Measurements from ENCODE around the gene PAX4. TPM values are rescaled to one million over a fixed set of nuclear protein-coding genes. Genes with fewer than 3 reads are reported as not detected.

Gene PAX4, protein sequence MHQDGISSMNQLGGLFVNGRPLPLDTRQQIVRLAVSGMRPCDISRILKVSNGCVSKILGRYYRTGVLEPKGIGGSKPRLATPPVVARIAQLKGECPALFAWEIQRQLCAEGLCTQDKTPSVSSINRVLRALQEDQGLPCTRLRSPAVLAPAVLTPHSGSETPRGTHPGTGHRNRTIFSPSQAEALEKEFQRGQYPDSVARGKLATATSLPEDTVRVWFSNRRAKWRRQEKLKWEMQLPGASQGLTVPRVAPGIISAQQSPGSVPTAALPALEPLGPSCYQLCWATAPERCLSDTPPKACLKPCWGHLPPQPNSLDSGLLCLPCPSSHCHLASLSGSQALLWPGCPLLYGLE
- total RNA-seq (ENCODE audit: low replicate concordance): 3.4 and 14.9 TPM in 2 replicates
- long read RNA-seq, transcript PAX4-208 (12 exons, 2,206 nt): major isoform, 5 of 23 reads
- long read RNA-seq, partial matches to known transcripts: 1 of 23 reads
- long read RNA-seq, other reads (novel, unspliced or antisense): 16 of 23 reads

DNA sequence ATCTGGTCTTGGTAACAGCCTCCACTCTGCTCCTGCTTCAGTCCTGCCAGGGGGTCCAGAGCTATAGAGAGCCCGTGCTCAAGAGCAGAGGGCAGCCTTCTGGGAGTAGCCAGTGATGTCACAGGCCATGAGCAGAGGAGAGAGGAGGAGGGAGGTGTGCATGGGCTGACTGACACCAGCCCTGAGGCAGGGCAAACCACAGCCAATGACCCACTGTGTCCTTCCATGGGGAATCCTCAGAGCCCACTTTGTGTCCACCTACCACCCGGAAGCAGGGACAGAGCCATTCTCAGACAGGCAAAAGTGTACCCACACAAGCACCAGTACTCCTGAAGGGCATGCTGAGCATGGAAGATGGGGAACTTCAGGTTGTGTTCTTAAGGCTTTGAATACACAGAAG is at the start of gene PAX4:
Gene PAX4 (minus strand): TSS at position 101 of the 400 bp plus-strand sequence. CDS start 2,214 bp downstream, outside the sequence.
- Mint-ChIP-seq H3K27ac (no peak within 1 kb of the TSS), H3K4me3 (peak within 1 kb of the TSS; percentile 5), H3K9me3 (no peaks in the 10 kb centered on the region), H3K4me1 (ENCODE audit: unreplicated experiment) (peaks cover 7% of the 10 kb centered on the region), H3K27me3 (peaks cover 94% of the 10 kb centered on the region), H3K36me3 (no peaks in the 10 kb centered on the region)
- no peak for DNase-seq (ENCODE audit: extremely low spot score, unreplicated experiment)
- TF ChIP-seq CTCF (conservative IDR thresholded peaks at IDR 0.05): no peak

GRCh38 chr7:127667017-127667670 is 49.2 kb upstream of the PAX4 start:
- Mint-ChIP-seq H3K36me3 (peaks cover 22% of the 10 kb centered on the region), H3K4me3 (no peak overlapping the region), H3K9me3 (no peaks in the 10 kb centered on the region), H3K27me3 (no peaks in the 10 kb centered on the region), H3K4me1 (ENCODE audit: unreplicated experiment) (peaks cover 25% of the 10 kb centered on the region), H3K27ac (no peak overlapping the region)
- no peak for DNase-seq (ENCODE audit: extremely low spot score, unreplicated experiment)
- no peak for TF ChIP-seq CTCF (conservative IDR thresholded peaks at IDR 0.05)

DNA sequence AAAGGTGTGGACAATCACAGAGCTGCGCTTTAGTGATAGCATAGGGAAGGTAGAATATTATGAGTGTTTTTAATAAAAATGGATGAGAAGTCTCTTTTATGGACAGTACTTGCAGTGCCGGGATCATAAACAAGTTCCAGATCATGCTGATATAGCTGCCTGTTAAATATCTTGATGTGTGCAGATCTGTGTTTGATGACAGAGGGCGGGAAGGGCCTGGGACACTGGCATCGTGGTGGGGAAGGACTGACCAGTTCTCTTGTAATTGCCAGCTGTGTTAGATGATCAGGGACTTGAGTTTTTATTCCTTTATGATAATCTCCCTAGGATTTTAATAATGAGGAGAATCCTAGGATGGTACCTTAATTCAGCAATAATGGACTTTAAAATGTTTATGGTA is 48.7 kb upstream of the PAX4 start:
- H3K36me3 Mint-ChIP-seq: peaks cover 16% of the 10 kb centered on the region
- H3K4me1 Mint-ChIP-seq (ENCODE audit: unreplicated experiment): peaks cover 25% of the 10 kb centered on the region
- H3K27ac Mint-ChIP-seq: no peak overlapping the region
- no peak overlapping the region for H3K4me3 Mint-ChIP-seq
- no peaks in the 10 kb centered on the region for H3K27me3 Mint-ChIP-seq
- no peak for DNase-seq (ENCODE audit: extremely low spot score, unreplicated experiment)
- no peak for TF ChIP-seq CTCF (conservative IDR thresholded peaks at IDR 0.05)
- H3K9me3 Mint-ChIP-seq: no peaks in the 10 kb centered on the region

DNA sequence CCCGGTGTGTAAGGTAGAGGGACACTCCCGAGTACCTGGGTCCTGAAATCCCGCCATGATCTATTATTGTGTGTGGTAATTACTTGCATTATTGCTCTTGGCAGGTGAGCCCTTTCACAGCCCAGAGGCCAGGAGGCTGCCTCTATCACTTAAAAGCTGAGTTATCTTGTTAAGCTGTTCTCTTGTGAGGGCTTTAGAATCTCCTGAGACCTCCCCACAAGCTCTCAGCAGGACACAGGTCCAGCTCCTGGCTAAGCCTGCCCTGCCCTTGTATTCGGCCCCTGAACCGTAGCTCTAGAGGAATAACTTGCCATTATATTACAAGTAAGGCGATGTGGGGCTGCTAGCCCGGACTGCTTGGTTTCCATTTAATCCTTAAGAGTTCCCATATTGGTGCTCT is 48.0 kb upstream of the PAX4 start:
- Mint-ChIP-seq H3K27ac (no peak overlapping the region), H3K36me3 (peaks cover 17% of the 10 kb centered on the region), H3K27me3 (no peaks in the 10 kb centered on the region), H3K9me3 (no peaks in the 10 kb centered on the region), H3K4me3 (peak overlapping the region; percentile 2), H3K4me1 (ENCODE audit: unreplicated experiment) (peaks cover 26% of the 10 kb centered on the region)
- no peak for TF ChIP-seq CTCF (conservative IDR thresholded peaks at IDR 0.05)
- no peak for DNase-seq (ENCODE audit: extremely low spot score, unreplicated experiment)

DNA sequence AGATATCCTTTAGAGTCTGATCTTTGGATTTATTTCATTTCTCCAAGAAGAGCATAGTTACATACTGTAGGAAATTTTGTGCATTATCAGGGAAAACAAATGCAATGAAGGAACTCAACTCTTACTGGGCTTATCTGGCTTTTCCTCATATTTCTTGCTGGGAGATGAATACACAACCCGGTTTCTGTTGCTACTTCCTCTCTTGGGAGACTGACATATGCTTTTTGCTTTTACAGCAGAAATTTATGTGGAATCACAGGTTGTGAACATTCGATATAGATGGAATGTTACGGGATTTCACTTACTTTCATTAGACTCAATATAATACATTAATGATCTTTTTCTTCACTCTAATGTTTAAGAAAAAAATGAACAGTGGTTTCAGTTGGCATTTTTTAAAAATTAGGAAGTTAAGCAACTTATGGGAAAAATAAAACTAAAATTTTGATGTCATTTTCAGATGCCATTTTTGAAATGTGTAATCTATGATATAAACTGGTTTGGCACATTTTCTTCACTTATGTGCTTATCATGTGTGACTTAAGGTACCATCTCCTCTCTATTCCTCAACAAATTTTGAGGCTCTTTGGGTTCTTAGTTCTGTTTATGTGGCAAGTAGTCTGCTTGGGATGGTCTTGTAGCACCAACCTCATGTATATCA is 41.2 kb upstream of the PAX4 start:
- H3K4me3 Mint-ChIP-seq: no peak overlapping the region
- H3K9me3 Mint-ChIP-seq: no peaks in the 10 kb centered on the region
- peaks cover 31% of the 10 kb centered on the region for H3K4me1 Mint-ChIP-seq (ENCODE audit: unreplicated experiment)
- peak overlapping the region; percentile 27 for H3K27ac Mint-ChIP-seq
- no peaks in the 10 kb centered on the region for H3K27me3 Mint-ChIP-seq
- TF ChIP-seq CTCF (conservative IDR thresholded peaks at IDR 0.05): no peak
- no peak for DNase-seq (ENCODE audit: extremely low spot score, unreplicated experiment)
- peaks cover 30% of the 10 kb centered on the region for H3K36me3 Mint-ChIP-seq
